ENCODE data around the gene REELD1.

REELD1 gene

DNA sequence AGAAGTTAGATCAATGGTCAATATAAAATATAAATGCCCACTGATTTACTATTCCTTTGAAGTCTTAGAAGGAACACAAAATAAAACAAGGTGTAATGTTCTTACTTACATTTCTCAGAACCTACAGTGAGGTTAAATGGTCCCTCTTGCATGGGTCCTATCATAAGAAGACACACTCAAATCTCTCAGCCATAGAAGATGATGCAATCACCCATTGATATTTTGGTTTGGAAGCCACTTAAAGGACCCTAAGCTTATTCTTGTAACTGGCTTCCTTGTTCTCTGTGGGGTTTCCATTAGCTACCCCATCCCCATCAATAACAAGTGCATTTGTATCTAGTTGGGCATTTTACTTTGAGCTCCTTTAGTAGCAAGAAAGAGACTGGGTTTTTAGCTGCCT is 15.1 kb downstream of the REELD1 start:
- DNase-seq: no peak

DNA sequence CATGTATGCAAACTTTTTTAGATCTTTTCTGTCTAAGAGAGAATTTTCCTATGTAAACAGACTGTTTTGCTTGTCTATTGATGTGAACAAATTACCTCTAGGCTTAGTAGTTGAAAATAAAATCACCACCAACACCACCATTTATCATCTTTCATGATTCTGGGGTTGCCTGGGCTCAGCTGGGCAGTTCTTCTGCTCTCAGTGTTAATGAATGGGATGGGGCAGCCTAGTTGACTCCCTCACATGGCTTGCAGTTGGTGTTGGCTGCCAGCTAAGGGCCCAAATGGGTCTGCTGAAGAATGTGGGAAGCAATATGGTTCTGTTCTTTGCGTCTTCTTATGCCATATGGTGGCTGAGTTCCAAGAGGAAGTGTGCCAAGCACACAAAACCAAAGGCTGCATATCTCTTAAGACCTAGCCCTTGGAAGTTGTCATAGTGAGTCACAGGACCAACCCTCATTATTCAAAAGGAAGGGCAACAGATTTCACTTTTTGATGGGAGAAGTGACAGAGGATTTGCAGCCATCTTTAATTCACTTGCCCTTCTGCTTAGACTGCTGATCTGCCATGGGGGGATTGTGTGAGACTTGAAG is 17.9 kb downstream of the REELD1 start:
- DNase-seq: no peak

DNA sequence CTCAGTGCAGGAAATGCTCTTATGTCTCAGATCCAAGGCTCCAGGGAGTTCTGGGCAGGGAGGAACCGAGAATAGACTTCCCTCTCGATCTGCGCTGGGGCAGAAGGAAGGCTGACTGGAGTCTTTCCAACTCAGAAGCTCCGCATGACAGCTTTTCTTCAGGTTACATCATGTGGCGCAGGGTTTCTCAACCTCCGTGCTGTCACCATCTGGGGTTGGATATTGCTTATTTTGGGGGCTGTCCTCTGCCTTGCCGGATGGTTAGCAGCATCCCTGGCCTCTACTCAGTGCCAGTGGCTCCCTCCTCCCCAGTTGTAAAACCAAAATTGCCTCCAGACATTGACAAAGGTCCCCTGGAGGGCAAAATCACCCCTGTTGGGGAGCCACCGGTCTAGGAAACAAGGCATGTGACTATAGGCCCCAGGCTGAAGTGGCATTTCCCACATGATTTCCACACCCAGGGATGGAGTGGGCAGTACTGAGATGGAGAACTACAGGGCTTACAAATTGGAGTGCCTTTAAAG is 21.4 kb downstream of the REELD1 start:
- DNase-seq: no peak

DNA sequence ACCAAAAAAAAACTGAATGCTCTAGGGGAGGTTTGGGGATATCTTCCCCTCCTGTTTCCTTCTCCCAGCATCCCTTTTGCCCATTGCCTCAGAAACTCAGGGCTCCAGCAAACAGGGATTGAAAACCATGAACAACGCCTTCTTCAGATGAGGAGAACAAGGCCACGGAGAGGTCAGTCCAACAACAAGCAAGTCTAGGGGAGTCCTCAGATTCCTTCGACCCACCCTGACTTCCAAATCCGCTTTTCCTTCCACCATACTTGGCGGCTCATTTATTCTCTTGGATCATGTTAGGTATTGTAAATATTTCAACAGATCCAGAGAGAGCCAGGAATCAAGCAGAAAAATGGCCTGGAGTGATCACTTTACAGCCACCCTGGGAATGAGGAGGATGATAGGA is 21.9 kb downstream of the REELD1 start:
- DNase-seq: no peak

DNA sequence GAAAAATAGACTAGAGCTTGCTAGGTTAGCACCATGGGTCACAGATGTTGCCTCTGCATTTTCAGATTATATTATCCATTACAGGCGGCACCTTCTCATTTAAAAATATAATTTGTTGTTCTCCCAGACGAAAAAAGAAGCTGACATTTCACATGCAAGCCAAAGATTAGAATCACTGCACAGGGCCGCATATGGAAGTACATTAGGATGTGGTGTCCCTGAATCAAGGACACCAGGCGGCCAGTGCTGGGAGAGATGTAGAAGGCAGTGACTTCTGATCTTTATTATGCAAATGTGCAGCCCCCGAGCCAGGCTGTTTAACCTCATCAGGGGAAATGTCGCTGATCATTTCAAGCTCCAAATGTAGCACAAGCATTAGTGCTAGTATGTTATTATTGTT is 22.8 kb downstream of the REELD1 start:
- DNase-seq: no peak

DNA sequence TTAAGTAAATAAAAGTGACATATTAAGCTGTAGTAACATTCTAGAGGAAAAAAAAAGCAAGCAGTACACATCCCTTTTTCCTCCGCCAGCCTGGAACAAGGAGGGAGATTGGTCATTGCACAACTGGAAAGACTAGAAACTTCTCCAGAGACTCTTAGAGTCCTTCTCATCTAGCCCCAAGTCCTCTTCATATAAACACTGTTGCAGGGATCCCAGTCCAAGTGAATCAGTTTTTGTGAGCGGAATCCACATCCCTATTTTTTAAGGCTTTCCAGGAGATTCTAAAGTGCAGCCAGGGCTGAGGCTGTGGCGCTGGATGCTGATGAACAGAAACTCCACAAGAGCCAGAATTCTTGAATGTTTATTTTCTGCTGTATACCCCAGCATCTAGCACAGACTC is 23.8 kb downstream of the REELD1 start:
- DNase-seq: no peak

DNA sequence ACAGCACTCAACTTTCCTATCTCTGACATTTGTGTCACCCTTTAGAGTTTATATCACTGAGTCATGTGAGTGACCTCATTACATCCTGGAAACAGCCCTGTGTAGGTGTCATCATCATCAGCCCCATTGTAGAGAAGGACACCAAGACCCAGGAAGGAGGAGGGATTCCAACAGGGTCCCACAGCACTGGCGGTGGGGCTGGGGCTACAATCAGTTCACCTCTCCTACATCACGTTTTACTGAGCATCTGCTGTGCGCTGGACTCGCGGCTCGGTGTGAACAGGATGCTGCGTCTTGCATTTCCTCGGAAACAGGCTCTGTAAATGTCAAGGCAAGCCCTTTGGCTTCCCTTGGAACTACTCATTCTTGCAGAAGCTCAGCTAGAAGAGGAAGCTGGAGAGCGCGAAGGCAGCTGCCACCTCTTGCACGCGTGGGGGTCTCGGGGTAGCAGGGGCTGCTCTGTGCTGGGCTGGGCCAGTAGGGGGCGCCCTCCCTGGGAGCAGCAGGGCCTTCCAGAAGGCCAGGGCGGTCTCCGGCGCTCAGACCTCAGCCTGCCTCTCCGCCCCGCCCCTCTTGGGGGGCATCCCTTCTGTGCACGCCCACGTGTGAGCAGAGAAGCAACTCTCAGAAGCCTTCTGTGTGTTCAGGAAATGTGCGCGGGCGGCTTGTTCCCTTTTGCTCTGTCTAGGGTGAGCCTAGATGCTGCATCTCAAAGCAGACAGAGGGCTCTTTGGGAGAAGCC is 29.0 kb downstream of the REELD1 start:
- DNase-seq: no peak

DNA sequence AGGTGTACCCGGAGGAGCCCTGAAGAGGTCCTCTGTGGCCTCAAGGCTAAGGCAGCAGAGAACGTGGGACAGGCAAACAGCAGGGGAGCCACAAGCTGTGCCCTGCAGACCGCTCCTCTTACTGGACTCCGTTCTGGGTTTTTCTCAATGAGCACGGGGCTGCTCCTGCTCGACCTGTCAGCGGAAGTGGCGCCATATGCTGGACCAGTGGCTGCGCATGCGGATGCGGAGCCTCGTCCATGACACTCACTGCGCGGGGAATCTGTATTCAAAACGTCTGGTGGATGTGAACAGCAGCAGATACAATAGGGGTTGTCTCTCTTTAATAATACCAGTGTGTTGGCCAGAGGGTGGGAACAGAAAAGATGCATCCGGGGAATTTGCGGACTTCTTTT is 29.5 kb downstream of the REELD1 start:
- no peak for DNase-seq

DNA sequence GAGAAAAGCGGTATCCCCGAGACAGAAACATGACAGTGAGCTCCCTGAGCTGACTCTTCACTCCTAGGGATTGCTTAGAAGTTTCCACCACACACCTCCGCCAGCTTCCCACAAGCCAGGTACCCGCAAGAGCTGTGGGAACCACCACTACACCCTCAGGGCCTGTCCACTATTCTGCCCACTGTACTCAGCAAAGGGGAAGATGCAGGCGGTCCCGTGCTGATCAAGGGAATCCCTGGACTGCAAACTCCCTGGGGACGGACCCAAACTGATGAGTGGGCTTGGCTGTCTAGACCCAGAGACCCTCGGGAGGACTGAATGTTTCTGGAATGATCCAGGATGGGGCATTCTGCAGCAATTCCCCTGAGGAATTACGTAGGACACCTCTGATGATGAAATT is 30.2 kb downstream of the REELD1 start:
- no peak for DNase-seq

DNA sequence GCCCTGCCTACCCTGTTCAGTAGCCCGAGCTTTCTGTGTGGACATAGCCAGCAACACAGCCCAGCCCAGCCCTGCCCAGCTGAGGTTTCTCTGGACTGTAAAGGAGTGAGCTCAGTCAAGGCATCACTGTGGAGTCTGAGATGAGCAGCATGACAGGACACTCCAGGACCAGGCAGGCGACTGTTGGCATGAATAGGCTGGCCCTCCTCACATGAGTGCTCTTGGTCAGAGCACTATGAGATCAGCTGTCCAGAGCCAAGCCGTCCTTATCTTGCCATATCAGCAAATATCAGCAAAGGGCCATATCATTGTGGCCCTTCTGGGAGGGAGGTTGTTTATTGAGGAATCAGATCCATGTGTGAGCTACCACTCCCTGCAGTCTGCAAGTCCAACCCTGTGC is 30.9 kb downstream of the REELD1 start:
- DNase-seq: no peak

DNA sequence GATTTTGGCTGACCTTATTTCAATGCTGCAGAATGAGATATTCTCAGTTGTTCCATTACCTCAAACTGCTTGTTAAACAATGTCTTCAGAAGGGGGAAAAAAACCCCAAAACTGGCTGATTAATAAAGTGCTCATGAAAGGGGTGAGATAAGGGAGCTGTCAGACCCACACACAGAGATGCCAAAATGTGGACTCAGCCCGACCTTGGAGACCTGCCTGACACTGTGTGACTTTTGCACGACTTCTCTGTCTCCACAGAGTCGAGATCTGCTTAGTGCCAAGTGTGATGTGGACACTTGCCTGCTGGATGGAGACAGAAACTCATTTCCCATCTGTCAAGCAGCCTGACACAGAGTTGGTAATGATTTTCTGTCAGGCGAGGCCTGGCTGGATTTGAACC is 31.5 kb downstream of the REELD1 start:
- no peak for DNase-seq

DNA sequence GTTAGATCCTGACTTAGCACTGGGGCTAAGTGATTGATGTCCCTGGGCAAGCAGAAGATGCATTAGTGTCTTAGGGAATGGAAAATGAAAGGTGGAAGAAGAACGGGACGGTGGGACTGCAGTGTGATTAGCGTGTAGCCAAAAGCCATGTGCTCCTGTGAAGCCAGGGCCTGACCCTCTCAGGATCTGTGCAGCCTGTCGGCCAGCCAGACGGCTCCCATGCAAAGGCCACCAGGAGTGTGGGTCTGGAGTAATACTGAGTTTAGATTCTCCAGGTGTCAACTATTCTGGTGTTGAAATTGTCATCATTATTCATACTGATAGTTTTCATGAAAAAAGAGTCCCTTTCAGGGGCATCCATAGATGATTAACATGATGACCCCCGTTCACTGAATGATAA is 32.0 kb downstream of the REELD1 start:
- DNase-seq: no peak

DNA sequence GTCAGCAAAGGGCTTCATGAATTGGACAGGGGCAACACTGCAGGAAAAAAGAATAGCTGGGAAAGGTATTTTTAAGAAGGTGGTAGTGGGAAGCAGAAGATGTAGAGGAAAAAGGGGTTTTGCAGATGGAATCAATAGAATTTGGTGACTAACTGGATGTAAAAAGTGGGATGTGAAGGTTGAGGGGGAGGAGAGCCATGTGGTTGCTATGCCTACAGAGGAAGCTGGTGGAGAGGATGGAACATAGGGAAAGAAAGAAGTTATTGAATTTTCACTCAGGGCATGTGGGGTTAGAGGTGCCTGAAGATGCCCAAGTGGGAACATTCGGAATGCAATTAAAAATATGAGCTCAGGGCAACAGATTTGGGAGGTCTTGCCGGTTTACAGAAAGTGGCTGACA is 33.0 kb downstream of the REELD1 start:
- DNase-seq: no peak

DNA sequence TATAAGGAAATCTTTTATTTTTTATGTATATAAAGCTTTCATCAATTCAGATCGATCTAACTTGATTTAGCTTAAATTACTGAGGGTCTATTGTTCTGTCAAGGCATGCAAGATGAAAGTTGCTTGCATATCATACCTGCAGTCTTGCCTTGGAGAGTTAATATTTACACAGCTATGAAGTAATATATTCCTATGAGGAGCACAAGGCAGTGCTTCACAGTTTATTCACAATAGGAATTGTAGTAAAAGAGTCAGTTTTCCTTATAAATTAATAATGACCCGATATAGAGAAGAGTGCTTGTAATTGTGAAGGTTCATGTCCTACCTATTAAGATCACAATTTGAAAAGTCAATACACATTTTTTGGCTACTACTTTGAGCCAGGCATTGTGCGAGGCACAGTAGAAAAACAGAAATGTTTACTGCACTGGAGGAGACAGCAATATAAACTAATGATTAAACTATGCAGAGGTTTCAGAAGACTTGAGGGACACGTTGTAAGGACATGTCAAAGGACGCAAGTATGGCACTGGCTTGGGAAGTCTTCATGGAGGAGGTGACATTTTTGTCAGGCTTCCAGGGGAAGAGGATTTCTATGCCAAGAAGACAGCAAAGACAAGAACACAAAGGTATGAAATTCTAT is 38.8 kb downstream of the REELD1 start:
- no peak for DNase-seq

DNA sequence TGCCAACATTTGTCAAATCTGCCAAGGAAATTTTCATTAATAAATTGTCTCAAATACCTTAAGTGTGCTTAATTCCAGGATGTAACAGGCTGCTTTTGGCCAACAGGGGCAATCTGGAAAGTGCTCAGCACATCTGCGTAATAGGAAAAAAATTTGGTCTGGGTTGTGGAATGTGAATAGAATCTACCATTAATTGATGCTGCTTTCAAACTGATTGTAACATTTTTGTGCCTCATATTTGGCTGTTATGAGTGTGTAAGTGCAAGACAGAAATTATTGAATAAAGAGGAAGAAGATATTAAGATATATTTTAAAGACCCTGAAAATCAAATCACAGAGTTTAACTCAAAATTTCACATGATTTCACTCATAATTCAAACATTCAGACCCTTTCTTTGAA is 41.1 kb downstream of the REELD1 start:
- no peak for DNase-seq

DNA sequence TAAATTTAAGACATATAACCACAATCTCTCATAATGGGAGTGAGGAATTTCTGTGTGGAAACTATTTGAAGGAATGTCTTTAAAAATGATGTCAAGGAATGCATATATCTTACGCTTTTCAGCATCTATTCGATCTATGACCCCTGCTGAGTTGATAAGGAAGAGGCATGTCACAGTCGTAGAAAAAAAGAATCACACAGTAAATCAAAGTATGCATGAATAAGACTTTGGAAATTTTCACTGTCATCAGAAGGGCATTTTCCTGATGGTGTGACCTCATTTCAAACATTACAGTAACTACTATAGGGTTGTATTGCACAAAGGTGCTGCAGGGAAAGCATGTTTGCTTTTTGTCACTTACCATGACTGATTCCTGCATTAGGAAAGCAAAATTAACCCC is 41.5 kb downstream of the REELD1 start:
- DNase-seq: no peak

DNA sequence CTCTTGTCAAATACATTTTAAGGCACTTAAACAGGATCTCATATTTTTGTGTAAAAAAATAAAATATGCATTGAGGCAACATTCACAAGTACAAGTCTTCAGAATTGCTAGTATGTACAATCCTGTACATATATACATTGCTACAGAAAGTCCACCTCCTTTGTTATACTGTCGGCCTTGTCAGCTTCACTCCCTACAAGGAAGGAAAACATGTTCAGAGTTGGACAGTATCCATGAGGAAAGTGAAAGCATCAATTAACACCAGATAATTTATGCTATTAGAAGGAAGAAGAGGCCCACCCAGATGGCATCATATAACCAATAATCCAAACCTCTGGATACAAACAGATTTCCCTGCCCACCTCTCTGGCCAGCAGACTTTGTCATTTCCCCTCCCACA is 42.0 kb downstream of the REELD1 start:
- peak; percentile 46 for DNase-seq

DNA sequence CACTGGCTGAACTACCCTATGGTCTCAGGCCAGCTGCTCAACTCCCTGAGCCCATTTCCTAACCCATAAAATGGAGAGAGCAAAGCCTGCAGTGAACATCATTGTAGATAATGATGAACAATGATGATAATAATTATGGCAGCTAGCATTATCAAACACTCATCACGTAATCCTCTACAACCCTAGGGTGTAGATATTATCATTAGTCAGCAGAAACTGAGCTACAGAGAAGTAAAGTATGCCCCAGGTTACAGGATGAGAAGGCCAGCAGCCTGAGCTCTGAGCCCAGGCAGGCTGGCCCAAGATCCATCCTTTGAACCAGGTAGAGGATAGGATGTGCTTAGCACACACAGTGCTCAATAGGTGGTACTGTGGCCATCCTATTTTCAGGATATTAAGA is 43.2 kb downstream of the REELD1 start:
- DNase-seq: no peak

DNA sequence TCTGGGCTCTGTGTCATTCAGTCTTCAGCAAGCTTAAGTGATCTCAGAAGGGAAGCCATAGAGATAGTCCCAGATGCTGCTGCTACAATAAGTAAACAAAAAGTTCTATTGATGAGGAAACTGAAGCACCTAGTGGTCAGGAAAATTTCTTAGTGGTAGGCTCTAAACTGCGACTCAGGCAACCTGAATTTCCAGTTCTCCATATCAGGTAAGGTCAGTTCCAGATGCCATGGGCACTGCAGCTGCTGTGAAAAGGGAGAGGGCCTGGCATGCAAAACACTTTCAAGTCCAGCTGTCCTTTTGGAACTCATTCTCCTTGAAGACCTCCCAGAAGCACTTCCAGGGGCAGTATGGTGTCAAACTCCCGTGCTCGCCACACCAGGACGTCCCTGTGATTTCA is 46.2 kb downstream of the REELD1 start:
- no peak for DNase-seq

DNA sequence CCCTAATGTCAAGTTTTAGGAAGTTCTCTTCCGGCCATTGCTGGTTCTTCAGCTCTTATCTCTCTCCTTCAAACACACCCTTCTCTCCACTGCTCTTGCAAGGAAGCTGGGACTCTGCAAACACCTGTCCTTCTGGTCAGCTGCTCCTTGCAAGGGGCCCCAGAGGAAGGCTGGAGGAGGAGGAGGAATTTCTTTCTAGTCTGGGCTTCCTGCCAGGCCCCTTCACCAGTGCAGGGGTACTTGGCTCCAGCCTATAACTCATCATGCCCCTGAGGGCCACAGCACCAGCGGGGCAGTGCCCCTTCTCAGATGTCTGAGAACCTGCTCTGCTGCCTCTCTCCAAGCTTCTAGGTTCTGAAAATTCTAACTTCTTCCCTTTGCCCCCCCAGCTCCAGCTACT is 46.7 kb downstream of the REELD1 start:
- no peak for DNase-seq

DNA sequence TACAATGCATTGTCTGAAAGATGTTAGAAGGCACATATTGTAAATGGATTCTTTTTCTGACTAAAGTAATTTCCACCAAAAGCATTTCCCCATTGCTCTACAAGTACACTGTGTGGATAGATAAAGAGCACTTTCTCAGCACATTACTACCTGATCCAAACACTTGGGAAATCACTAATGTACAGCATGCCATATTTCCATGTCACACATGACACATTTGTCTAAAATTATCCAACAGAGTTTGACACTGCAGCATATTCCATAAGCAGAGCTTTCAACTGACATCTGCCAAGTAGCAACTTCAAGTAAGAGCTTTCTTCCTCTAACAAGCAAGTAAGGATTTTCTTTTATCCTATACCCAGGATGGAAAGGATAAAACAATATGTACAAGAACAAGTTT is 49.5 kb downstream of the REELD1 start:
- no peak for DNase-seq

DNA sequence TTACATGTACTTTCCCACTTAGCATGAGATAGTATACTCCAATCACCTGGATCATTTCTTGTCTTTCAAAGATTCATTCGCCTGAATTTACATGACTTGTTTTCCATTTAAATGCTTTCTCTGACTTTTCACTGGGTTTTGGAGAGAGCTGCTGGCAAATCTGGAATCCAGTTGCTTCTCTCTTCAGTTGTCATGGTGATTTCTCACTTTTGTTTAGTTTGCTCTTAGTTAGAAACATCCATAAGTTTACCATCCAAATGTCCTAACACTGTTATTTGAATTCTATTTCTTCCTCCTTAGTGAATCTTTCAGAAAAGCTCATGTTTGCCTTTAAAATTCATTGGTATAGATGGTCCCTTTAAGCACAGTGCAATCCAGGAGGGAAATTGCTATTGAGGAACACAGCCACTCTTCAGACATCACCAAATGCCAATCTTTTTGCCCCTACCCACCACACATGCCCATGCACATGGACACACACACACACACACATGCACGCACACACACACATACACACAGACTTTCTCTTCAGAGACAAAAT is 51.7 kb downstream of the REELD1 start:
- DNase-seq: no peak

DNA sequence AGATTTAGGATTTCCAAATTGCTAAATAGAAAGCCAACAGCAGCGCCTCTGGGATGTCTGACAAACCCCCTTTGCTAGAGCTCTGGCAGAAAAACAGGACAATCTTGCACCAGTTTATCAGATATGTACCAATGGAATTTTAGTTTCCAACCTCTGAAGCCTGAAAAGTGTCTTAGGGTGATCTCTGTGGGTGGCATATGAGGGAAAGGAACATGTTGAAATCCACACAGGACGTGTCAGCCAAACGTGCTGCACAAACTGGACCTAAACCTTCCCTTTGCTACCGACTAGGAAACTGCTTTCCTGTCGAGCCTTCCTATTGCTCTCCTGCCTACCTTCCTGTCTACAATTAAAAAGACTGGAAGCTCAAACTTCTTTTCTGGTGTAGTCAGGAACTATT is 53.5 kb downstream of the REELD1 start:
- no peak for DNase-seq

DNA sequence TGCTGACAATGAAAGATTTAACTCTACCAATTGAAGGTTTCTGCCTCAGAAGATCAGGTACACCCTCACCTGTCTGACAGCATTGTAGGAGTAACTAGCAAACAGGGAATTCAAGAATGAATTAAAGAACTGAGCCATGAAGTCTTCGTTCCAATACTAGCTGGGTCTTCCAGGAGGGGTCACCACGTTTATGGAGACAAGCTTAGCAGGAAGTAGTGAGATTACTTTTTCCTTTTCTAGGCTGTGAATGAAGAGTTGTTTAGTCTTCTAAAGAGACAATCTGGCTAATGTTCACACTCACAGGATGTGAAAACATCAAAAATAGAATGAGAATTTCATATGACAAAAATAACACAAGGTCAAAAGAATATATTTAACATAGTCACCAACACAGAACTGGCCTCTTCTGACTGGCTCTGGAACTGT is 54.9 kb downstream of the REELD1 start:
- no peak for DNase-seq
